Measurements from ENCODE around the gene UMAD1.

GRCh38 chr7:7630626-7631329, 9.8 kb upstream of the UMAD1 start:
- TF ChIP-seq GATA2 (IDR thresholded peaks at IDR 0.05; ENCODE audit: low read depth, low read length) (no peak), GATA3 (IDR thresholded peaks at IDR 0.05; ENCODE audit: low read depth, low read length) (no peak)

All from SH-SY5Y (cell line).